Activated T-helper 2 cell treated with anti-CD3 and anti-CD28 coated beads, Interferon-gamma antibody, Interleukin-2, Interleukin-4, amounts not matched to agents 10 μg/mL and 5 μg/mL and 100 μg/mL, durations not matched to agents 14 hours and 24 hours and 36 hours (primary cell): Measurements from ENCODE around the gene ZNF672. TPM values are rescaled to one million over a fixed set of nuclear protein-coding genes. Genes with fewer than 3 reads are reported as not detected.
"Not testable (repeated sequence)": the region's sequence is repeated elsewhere in the genome, so short reads cannot be mapped to it uniquely, and the experiment has no call there.

Source experiments
- DNase-seq: peaks from one replicate; pipeline ENCODE4 v3.0.0; 2021; ENCODE audit warnings: low spot score
- H3K27ac Mint-ChIP-seq: one replicate; pipeline ENCODE4 v1.8.0; 2021; ENCODE audit warnings: mixed read lengths
- H3K27me3 Mint-ChIP-seq: one replicate; pipeline ENCODE4 v1.8.0; 2021; ENCODE audit warnings: low read depth, mixed read lengths
- H3K36me3 Mint-ChIP-seq: one replicate; pipeline ENCODE4 v1.8.0; 2021; ENCODE audit warnings: low read depth, mixed read lengths
- H3K4me1 Mint-ChIP-seq: one replicate; pipeline ENCODE4 v1.8.0; 2021; ENCODE audit warnings: low read depth, mixed read lengths
- H3K4me3 Mint-ChIP-seq: one replicate; pipeline ENCODE4 v1.8.0; 2021; ENCODE audit warnings: low read depth, mild to moderate bottlenecking, moderate library complexity, mixed read lengths
- H3K9me3 Mint-ChIP-seq: one replicate; pipeline ENCODE4 v1.8.0; 2021; ENCODE audit warnings: mixed read lengths
- intact Hi-C: fragments of 100-400 bp; cut with micrococcal nuclease; formaldehyde crosslinking; loops from one replicate; pipeline ENCODE4 v1.15.1; 2023
- total RNA-seq: library from RNA; stranded (reverse); gene quantifications from 2 replicates; pipeline ENCODE4 v1.2.3, GENCODE V29; 2022

The ZNF672 gene
- total RNA-seq, 1 donor from 2014 or later = 51.6 TPM

- H3K36me3 Mint-ChIP-seq = peaks cover 15% of the 10 kb centered on the region
- H3K4me1 Mint-ChIP-seq = peaks cover 25% of the 10 kb centered on the region
- peaks cover 2% of the 10 kb centered on the region for H3K27me3 Mint-ChIP-seq
- H3K27ac Mint-ChIP-seq = peak overlapping the region; percentile 56
- intact Hi-C loops = loop anchor here (1.0 to 5.0 kb wide), 3 partner anchors 216 to 1897 kb away; partner anchors contain the start of gene AHCTF1
- DNase-seq = no peak
- H3K9me3 Mint-ChIP-seq = no peaks in the 10 kb centered on the region
- H3K4me3 Mint-ChIP-seq = no peak overlapping the region
Observed at GRCh38 chr1:248828845-248829244, 9.2 kb upstream of the ZNF672 start.

DNA sequence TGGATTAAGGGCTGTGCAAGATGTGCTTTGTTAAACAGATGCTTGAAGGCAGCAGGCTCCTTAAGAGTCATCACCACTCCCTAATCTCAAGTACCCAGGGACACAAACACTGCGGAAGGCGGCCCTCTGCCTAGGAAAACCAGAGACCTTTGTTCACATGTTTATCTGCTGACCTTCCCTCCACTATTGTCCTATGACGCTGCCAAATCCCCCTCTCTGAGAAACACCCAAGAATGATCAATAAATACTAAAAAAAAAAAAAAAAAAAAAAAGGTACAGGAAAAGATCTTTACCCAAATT, 7.4 kb upstream of the ZNF672 start:
- H3K27me3 Mint-ChIP-seq, H3K36me3 Mint-ChIP-seq, DNase-seq, H3K9me3 Mint-ChIP-seq, intact Hi-C loops, H3K4me3 Mint-ChIP-seq, H3K27ac Mint-ChIP-seq: not testable (repeated sequence)
- H3K4me1 Mint-ChIP-seq = peaks cover 13% of the 10 kb centered on the region

- H3K4me1 Mint-ChIP-seq = peaks cover 10% of the 10 kb centered on the region
- peaks cover 2% of the 10 kb centered on the region for H3K27me3 Mint-ChIP-seq
- H3K36me3 Mint-ChIP-seq = no peaks in the 10 kb centered on the region
- H3K9me3 Mint-ChIP-seq = no peaks in the 10 kb centered on the region
- no peak for DNase-seq
- intact Hi-C loops = no loop called here
- no peak overlapping the region for H3K27ac Mint-ChIP-seq
- H3K4me3 Mint-ChIP-seq = no peak overlapping the region
Observed at GRCh38 chr1:248831842-248832241, 6.2 kb upstream of the ZNF672 start.

DNA sequence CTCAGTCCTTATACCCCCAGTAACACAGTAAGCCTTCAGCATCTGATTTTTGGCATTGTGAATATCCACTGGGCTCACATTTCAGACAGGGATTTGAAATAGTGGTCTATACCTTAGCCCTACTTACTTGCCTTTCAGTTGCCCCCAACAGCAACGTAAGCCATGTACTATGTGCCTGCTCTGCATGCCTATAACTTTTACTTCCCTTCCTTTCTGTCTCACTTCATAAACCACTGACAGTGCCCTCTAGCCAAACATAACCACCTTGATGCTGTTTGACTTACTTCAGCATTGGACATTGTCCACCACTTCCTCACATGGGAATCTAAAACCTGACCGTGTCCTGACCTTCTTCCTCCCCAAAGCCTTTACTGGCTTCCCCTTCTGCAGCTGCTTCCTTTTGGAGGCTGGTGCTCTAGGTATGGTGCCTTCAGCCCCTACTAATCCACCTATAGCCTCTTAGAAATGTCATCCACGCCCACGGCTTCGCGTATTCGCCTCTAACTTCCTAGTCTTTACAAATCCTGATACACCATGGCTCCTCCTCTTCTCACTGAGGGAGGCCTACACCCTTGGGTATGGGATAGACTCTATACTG, 3.6 kb upstream of the ZNF672 start:
- no peaks in the 10 kb centered on the region for H3K9me3 Mint-ChIP-seq
- peaks cover 2% of the 10 kb centered on the region for H3K27me3 Mint-ChIP-seq
- peaks cover 4% of the 10 kb centered on the region for H3K4me1 Mint-ChIP-seq
- no peak for DNase-seq
- no peak overlapping the region for H3K4me3 Mint-ChIP-seq
- H3K36me3 Mint-ChIP-seq = peaks cover 3% of the 10 kb centered on the region
- H3K27ac Mint-ChIP-seq = no peak overlapping the region
- intact Hi-C loops = no loop called here

DNA sequence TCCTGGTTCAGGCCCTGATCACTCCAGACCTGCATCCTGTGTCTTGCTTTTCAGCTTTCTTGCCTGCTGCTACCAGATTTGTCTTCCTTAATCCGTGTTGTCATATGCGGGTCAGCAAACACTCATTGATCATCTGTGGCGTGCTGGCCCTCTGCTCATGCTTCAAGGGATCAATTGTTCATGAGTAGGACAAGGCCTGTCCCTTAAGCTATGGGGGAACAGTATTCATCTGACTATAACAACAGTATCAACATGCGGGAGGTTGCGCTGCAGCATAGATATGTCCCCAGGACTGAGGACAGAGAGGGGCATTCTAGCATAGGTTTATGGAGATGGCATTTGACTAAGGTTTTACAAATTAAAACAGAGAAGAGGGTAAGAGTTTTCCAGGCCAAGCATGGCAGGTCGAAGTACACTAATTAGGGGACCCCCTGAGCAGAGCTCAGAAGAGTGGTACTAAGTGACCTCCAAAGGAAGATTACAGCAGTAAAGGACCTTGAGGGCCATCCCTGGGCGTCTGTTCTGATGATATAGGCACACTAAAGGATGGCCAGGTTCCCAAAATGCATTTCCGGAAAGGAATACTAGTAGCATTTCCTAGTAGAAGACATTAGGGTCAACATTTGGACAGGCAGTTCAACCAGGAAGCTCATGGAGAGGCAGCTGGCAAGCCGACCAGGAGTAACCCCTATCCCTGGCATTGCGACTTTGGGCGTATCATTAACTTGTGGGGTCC, 811 bp upstream of the ZNF672 start:
- Mint-ChIP-seq H3K4me3 (no peak overlapping the region), H3K27me3 (peaks cover 2% of the 10 kb centered on the region), H3K4me1 (peaks cover 19% of the 10 kb centered on the region), H3K27ac (no peak overlapping the region), H3K9me3 (no peaks in the 10 kb centered on the region), H3K36me3 (peaks cover 5% of the 10 kb centered on the region)
- no peak for DNase-seq
- intact Hi-C loops = no loop called here

DNA sequence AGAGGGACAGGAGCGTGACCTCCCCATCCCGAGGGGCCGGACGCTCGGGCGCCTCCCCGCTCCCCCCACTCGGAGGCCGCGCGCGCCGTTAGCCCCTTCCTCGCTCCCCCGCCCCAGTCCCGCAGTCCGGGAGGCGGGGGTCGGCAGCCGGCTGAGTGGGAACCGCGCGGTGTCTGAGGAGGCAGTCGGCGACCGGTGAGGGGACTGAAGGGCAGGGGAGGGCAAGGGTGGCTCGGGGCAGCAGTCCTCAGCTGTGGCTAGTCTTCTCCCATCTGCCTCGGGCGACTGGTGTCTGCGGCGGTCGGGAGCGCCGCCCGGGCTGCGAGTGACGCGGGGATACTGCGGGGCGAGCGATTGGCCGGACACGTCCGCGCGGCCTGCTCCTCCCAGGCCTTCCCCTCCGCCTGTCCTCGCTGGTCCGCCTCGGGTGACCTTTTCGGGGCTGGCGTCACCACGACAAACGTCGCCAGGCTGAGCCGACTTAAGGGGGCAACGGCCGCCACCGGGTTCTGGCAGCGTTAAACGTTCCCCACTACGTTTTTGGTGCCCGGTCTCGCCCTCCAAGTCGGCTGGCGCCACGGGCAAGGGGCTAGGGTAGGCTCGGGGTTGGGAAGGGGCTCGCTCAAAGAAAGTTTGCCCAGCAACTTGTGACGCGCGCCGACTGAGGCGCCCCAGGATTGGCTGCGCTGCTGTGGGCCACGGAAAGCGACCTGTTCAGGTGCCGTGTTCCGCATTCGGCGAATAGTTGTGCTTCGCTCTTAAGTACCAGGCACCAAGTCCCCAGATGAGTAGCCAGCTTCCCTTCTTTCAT, 538 bp downstream of the ZNF672 start:
- H3K4me3 Mint-ChIP-seq = no peak overlapping the region
- peaks cover 7% of the 10 kb centered on the region for H3K36me3 Mint-ChIP-seq
- peak; percentile 82 for DNase-seq
- peaks cover 21% of the 10 kb centered on the region for H3K4me1 Mint-ChIP-seq
- H3K27me3 Mint-ChIP-seq = no peaks in the 10 kb centered on the region
- H3K9me3 Mint-ChIP-seq = no peaks in the 10 kb centered on the region
- intact Hi-C loops = loop anchor here (1.0 kb wide), 4 partner anchors 12 to 68 kb away; partner anchors contain the start of gene PGBD2
- H3K27ac Mint-ChIP-seq = peak overlapping the region; percentile 90

DNA sequence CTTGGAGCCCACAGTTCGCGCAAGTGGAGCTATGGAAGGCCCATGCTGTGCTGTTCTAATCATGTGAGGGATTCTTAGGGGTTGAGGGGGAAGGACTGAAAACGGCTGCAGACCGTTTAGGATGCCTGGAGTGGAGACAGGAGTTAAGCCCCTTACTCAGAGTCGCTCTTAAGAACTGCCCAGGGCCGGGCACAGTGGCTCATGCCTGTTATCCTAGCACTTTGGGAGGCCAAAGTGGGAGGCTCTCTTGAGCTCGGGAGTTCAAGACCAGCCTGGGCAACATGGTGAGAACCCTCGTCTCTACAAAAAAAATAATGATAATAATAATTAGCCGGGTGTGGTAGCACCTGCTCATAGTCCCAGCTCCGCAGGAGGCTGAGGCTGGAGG, 1.1 kb downstream of the ZNF672 start:
- intact Hi-C loops = no loop called here
- peaks cover 21% of the 10 kb centered on the region for H3K4me1 Mint-ChIP-seq
- no peak for DNase-seq
- peaks cover 9% of the 10 kb centered on the region for H3K36me3 Mint-ChIP-seq
- H3K4me3 Mint-ChIP-seq = no peak overlapping the region
- no peaks in the 10 kb centered on the region for H3K27me3 Mint-ChIP-seq
- peak overlapping the region; percentile 90 for H3K27ac Mint-ChIP-seq
- H3K9me3 Mint-ChIP-seq = no peaks in the 10 kb centered on the region

GRCh38 chr1:248840946-248841345, 2.9 kb downstream of the ZNF672 start:
- Mint-ChIP-seq H3K27me3 (no peaks in the 10 kb centered on the region), H3K4me3 (no peak overlapping the region), H3K9me3 (no peaks in the 10 kb centered on the region), H3K36me3 (peaks cover 22% of the 10 kb centered on the region), H3K4me1 (peaks cover 21% of the 10 kb centered on the region), H3K27ac (peak overlapping the region; percentile 60)
- intact Hi-C loops = no loop called here
- DNase-seq = no peak

- Mint-ChIP-seq H3K9me3 (no peaks in the 10 kb centered on the region), H3K27ac (no peak overlapping the region), H3K36me3 (peaks cover 31% of the 10 kb centered on the region), H3K27me3 (no peaks in the 10 kb centered on the region), H3K4me3 (no peak overlapping the region), H3K4me1 (peaks cover 21% of the 10 kb centered on the region)
- DNase-seq = peak; percentile 26
- intact Hi-C loops = no loop called here
Observed at GRCh38 chr1:248841702-248842395, 3.8 kb downstream of the ZNF672 start.

DNA sequence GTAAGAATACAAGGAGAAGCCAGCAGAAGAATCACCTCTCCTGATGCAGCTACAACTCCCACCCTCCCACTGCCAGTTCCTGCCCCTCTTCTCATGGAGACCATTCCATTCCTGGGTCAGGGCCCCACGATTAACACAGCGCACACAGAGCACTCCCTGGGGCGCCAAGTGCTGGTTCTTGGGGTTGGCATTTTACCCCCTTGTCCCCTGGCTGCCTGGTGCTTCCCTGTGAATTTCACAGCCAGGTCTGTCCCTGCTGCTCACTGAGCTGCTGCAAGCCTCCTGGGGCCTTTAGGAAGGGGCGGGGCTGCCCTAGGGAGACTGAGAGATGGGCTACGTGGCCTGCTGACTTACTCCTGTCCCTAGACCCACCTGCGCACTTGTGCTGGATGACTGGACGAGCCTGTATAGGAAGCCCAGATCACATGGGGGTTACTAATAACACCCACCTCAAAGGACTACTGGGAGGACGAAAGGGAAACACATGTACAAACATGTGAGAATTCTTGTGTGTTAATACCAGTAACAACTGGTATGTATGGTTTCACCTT, 4.8 kb downstream of the ZNF672 start:
- peaks cover 21% of the 10 kb centered on the region for H3K4me1 Mint-ChIP-seq
- intact Hi-C loops = no loop called here
- no peaks in the 10 kb centered on the region for H3K27me3 Mint-ChIP-seq
- H3K27ac Mint-ChIP-seq = no peak overlapping the region
- no peaks in the 10 kb centered on the region for H3K9me3 Mint-ChIP-seq
- H3K4me3 Mint-ChIP-seq = no peak overlapping the region
- DNase-seq = no peak
- H3K36me3 Mint-ChIP-seq = peaks cover 35% of the 10 kb centered on the region

- DNase-seq = no peak
- Mint-ChIP-seq H3K4me1 (peaks cover 21% of the 10 kb centered on the region), H3K36me3 (peaks cover 37% of the 10 kb centered on the region), H3K4me3 (no peak overlapping the region), H3K9me3 (no peaks in the 10 kb centered on the region), H3K27ac (no peak overlapping the region), H3K27me3 (no peaks in the 10 kb centered on the region)
- intact Hi-C loops = no loop called here
Observed at GRCh38 chr1:248843687-248844086, 5.7 kb downstream of the ZNF672 start.

DNA sequence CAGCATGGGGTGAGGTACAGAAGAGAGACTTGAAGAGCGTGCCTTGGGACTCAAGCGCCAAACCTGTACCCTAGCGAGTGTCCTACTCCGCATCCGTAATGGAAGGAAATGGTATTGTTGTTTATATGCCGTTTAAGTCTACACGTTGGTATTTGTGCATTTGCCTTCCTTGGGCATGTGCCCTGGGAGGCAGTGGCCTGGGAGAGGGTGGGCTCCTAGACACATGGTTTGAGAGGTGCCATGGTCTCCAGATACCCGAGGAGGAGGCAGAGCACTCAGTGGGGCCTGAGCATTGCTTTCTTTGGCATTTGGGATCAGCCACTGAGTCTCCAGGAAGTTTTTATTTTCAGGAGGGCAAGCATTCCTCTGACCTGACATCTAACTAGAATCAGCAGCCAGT, 6.5 kb downstream of the ZNF672 start:
- no peak for DNase-seq
- intact Hi-C loops = no loop called here
- no peaks in the 10 kb centered on the region for H3K27me3 Mint-ChIP-seq
- peaks cover 40% of the 10 kb centered on the region for H3K36me3 Mint-ChIP-seq
- H3K27ac Mint-ChIP-seq = no peak overlapping the region
- no peaks in the 10 kb centered on the region for H3K9me3 Mint-ChIP-seq
- no peak overlapping the region for H3K4me3 Mint-ChIP-seq
- peaks cover 17% of the 10 kb centered on the region for H3K4me1 Mint-ChIP-seq
